GM12875 (cell line): Measurements from ENCODE around the gene DHODH.

Source experiments
- H3K4me3 ChIP-seq: one replicate; pipeline ENCODE4 v1.5.1; 2011; ENCODE audit warnings: low read depth, low read length, control low read depth
- CTCF ChIP-seq: IDR thresholded peaks from 2 replicates; pipeline ENCODE4 v1.5.1; 2011; ENCODE audit warnings: low read depth, mild to moderate bottlenecking, control low read depth, inconsistent platforms, low read length, moderate library complexity, borderline replicate concordance; ENCODE audit not compliant: insufficient read depth

Gene DHODH

DNA sequence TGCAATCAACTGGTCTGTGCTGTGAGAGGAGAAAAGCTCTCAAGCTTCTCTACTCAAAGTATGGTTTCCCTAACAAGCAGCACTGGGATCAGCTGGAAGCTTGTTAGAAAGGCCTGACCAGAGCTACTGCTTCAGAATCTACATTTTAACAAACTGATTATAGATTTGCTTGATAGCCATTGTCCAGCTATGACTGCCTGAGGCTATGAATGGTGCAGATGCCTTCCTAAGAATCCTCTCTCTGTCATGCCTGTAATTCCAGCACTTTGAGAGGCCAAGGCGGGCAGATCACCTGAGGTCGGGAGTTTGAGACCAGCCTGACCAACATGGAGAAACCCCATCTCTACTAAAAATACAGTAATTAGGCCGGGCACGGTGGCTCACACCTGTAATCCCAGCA, 37.0 kb upstream of the DHODH start:
- H3K4me3 ChIP-seq: no peak overlapping the region
- TF ChIP-seq CTCF: no peak

DNA sequence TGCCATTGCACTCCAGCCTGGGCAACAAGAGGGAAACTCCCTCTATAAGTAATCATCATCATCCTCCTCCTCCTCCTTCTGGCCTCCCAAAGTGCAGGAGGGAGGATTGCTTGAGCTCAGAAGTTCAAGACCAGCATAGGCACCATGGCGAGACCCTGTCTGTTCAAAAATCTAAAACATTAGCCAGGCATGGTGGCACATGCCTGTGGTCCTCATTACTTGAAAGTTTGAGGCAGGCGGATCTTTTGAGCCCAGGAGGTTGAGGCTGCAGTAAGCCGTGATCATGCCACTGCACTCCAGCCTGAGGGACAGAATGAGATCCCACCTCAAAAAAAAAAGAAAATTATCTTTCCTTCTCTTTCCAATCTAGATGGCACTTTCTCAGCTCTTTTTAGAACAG, 36.2 kb upstream of the DHODH start:
- H3K4me3 ChIP-seq: no peak overlapping the region
- no peak for TF ChIP-seq CTCF

- no peak for TF ChIP-seq CTCF
- no peak overlapping the region for H3K4me3 ChIP-seq
Observed at GRCh38 chr16:71973001-71973400, 35.5 kb upstream of the DHODH start.

- TF ChIP-seq CTCF: no peak
- no peak overlapping the region for H3K4me3 ChIP-seq
Observed at GRCh38 chr16:71974068-71974818, 34.3 kb upstream of the DHODH start.

- no peak overlapping the region for H3K4me3 ChIP-seq
- TF ChIP-seq CTCF: no peak
Observed at GRCh38 chr16:71985262-71985974, 23.1 kb upstream of the DHODH start.

GRCh38 chr16:71986131-71986530, 22.4 kb upstream of the DHODH start:
- no peak overlapping the region for H3K4me3 ChIP-seq

More at GRCh38 chr16:71986131-71986530, 22.4 kb upstream of the DHODH start:
- TF ChIP-seq CTCF: no peak
